Smooth muscle cell (in vitro differentiated cells): Measurements from ENCODE around the gene VCX. TPM values are rescaled to one million over a fixed set of nuclear protein-coding genes. Genes with fewer than 3 reads are reported as not detected.

Experiments used
- DNase-seq: peaks from one replicate; lab custom pipeline; 2025; ENCODE audit not compliant: unreplicated experiment; lab: John Stamatoyannopoulos, UW
- H2AFZ ChIP-seq: fragments of 200-600 bp; sonication (generic); 2 replicates; pipeline ENCODE4 v1.6.0; 2016; ENCODE audit warnings: antibody characterized with exemption, low read depth, mild to moderate bottlenecking
- H3F3A ChIP-seq: fragments of 200-600 bp; sonication (generic); 2 replicates; pipeline ENCODE4 v1.6.0; 2017; ENCODE audit warnings: antibody characterized with exemption, low read depth
- H3K27ac ChIP-seq: fragments of 200-600 bp; sonication (generic); 2 replicates; pipeline ENCODE4 v1.5.1; 2016; ENCODE audit warnings: low read depth, mild to moderate bottlenecking
- H3K27me3 ChIP-seq: fragments of 200-600 bp; sonication (generic); 2 replicates; pipeline ENCODE4 v1.6.1; 2016; ENCODE audit warnings: low read depth, mild to moderate bottlenecking
- H3K36me3 ChIP-seq: fragments of 200-600 bp; sonication (generic); 2 replicates; pipeline ENCODE4 v1.5.1; 2016; ENCODE audit warnings: low read depth
- H3K4me1 ChIP-seq: fragments of 200-600 bp; sonication (generic); 2 replicates; pipeline ENCODE4 v1.5.1; 2016; ENCODE audit warnings: low read depth
- H3K4me2 ChIP-seq: fragments of 200-600 bp; sonication (generic); 2 replicates; pipeline ENCODE4 v1.6.0; 2016; ENCODE audit warnings: mild to moderate bottlenecking
- H3K4me3 ChIP-seq: fragments of 200-600 bp; sonication (generic); 2 replicates; pipeline ENCODE4 v1.5.1; 2016; ENCODE audit warnings: mild to moderate bottlenecking
- H3K79me2 ChIP-seq: fragments of 200-600 bp; sonication (generic); 2 replicates; pipeline ENCODE4 v1.6.0; 2016; ENCODE audit warnings: low read depth, mild to moderate bottlenecking
- H3K9ac ChIP-seq: fragments of 200-600 bp; sonication (generic); 2 replicates; pipeline ENCODE4 v1.6.0; 2016; ENCODE audit warnings: low read depth
- H3K9me3 ChIP-seq: fragments of 200-600 bp; sonication (generic); replicated peaks from 2 replicates; pipeline ENCODE4 v1.5.1; 2016; ENCODE audit warnings: low read depth
- H4K20me1 ChIP-seq: fragments of 200-600 bp; sonication (generic); 2 replicates; pipeline ENCODE4 v1.6.0; 2016; ENCODE audit warnings: low read depth
- WGBS: methylation state at CpG from one replicate; pipeline ENCODE4 v1.1.7; 2016; ENCODE audit warnings: low lambda C conversion rate; 5-methylcytosine and 5-hydroxymethylcytosine counted together
- polyA plus RNA-seq: library from polyadenylated mRNA; unstranded; fragments of >200 nt; fragmentation: Nextera tagmentation; extraction: Ambion mirVana; gene quantifications from 2 replicates; pipeline ENCODE4 v1.2.1, GENCODE V29; 2016
- total RNA-seq: library from RNA; depleted of rRNA; stranded (reverse); fragments of >200 nt; gene quantifications from 2 replicates; pipeline ENCODE4 v1.2.3, GENCODE V29; 2014
- TF ChIP-seq, protein P1 (sequence below): fragments of 200-600 bp; sonication (generic); IDR thresholded peaks from 2 replicates; pipeline ENCODE4 v1.5.1; 2017; ENCODE audit warnings: borderline replicate concordance, mild to moderate bottlenecking, antibody characterized with exemption; ENCODE audit not compliant: insufficient read depth, poor library complexity, severe bottlenecking

VCX gene
- total and polyA plus RNA-seq, 2 experiments from 2014 or later: 0.67 TPM; not detected in 1

DNA sequence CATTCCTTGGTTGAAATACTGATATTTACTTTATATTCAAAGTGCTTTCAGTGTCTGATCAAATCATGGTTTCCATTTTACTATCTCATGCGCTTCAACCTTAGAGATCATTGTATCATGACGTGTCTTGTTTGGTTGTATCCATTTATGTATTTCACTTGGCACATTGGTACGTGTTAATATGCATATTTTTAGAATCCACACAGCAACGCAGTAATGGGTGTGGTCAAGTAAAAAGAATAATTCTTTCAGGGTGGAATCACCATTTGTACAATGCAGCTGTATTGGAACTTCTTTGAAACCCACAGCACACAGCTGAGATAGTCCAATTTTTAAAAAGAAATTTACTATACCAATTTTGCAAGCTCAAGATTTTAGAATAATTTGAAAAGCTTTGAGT lies 29.1 kb downstream of the VCX start:
- H3K9me3 ChIP-seq: no peaks in the 10 kb centered on the region
- H3K9ac ChIP-seq: no peak overlapping the region
- no peak overlapping the region for H3K27ac ChIP-seq
- no peaks in the 10 kb centered on the region for H3K4me1 ChIP-seq
- H2AFZ ChIP-seq: no peak overlapping the region
- 54% methylated on average over 4 of the region's 4 CpGs for WGBS
- DNase-seq: no peak
- no peaks in the 10 kb centered on the region for H3K79me2 ChIP-seq
- H3K27me3 ChIP-seq: no peaks in the 10 kb centered on the region
- TF ChIP-seq, protein P1, sequence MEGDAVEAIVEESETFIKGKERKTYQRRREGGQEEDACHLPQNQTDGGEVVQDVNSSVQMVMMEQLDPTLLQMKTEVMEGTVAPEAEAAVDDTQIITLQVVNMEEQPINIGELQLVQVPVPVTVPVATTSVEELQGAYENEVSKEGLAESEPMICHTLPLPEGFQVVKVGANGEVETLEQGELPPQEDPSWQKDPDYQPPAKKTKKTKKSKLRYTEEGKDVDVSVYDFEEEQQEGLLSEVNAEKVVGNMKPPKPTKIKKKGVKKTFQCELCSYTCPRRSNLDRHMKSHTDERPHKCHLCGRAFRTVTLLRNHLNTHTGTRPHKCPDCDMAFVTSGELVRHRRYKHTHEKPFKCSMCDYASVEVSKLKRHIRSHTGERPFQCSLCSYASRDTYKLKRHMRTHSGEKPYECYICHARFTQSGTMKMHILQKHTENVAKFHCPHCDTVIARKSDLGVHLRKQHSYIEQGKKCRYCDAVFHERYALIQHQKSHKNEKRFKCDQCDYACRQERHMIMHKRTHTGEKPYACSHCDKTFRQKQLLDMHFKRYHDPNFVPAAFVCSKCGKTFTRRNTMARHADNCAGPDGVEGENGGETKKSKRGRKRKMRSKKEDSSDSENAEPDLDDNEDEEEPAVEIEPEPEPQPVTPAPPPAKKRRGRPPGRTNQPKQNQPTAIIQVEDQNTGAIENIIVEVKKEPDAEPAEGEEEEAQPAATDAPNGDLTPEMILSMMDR: no peak
- H3K36me3 ChIP-seq: no peaks in the 10 kb centered on the region
- H4K20me1 ChIP-seq: no peaks in the 10 kb centered on the region
- no peaks in the 10 kb centered on the region for H3F3A ChIP-seq
- no peak overlapping the region for H3K4me2 ChIP-seq
- no peak overlapping the region for H3K4me3 ChIP-seq

DNA sequence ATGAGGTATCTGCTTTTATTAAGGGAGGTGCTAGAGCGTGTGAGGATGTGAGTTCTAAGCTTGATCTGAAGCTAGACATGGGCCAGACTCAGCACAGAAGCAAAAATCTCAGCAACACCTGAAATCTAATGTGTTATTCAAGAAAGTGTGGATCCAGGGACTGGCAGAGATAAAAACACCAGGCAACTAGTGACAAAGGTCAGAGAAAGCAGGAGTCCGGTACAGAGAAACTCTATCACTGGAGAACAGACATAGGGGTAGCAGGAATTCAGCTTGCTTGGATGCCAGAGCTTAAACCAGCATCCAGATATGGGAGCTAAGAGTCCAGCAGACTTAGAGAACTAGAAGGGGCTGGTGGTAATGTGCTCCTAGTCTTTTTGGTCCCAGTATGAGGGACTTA lies 34.0 kb downstream of the VCX start:
- Histone ChIP-seq H3K79me2 (no peaks in the 10 kb centered on the region), H3K36me3 (no peaks in the 10 kb centered on the region), H3K4me3 (no peak overlapping the region), H3K4me2 (no peak overlapping the region), H3K27me3 (no peaks in the 10 kb centered on the region), H4K20me1 (no peaks in the 10 kb centered on the region), H3K9ac (no peak overlapping the region), H3K9me3 (no peaks in the 10 kb centered on the region), H3K27ac (no peak overlapping the region), H3K4me1 (no peaks in the 10 kb centered on the region), H2AFZ (no peak overlapping the region), H3F3A (no peaks in the 10 kb centered on the region)
- WGBS: 81% methylated on average over 2 of the region's 2 CpGs
- TF ChIP-seq, protein P1: no peak
- DNase-seq: no peak

GRCh38 chrX:7889135-7889534 lies 46.2 kb downstream of the VCX start:
- H3K9me3 ChIP-seq: no peaks in the 10 kb centered on the region
- 48% methylated on average over 2 of the region's 2 CpGs for WGBS
- H4K20me1 ChIP-seq: no peaks in the 10 kb centered on the region
- peak overlapping the region; percentile 56 for H3K27ac ChIP-seq
- no peaks in the 10 kb centered on the region for H3K36me3 ChIP-seq
- H3K4me2 ChIP-seq: no peak overlapping the region
- H3F3A ChIP-seq: no peaks in the 10 kb centered on the region
- TF ChIP-seq, protein P1: no peak
- DNase-seq: no peak
- H3K79me2 ChIP-seq: no peaks in the 10 kb centered on the region
- H2AFZ ChIP-seq: no peak overlapping the region
- no peak overlapping the region for H3K4me3 ChIP-seq
- no peak overlapping the region for H3K9ac ChIP-seq
- no peaks in the 10 kb centered on the region for H3K27me3 ChIP-seq
- no peaks in the 10 kb centered on the region for H3K4me1 ChIP-seq

DNA sequence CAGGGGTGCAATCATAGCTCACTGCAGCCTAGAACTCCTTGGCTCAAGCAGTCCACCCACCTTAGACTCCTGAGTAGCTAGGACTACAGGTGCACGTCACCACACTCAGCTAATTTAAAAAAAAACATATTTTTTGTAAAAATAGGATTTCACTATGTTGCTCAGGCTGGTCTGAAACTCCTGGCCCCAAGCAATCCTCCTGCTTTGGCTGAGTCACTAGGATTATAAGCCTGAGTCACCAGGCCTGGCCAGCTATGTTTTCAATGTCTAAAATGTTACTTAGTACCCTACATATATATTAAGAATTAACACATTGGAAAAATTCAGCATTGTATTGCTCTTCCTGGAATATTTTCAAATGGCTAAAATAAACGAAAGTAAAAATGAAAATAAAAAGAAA lies 46.7 kb downstream of the VCX start:
- Histone ChIP-seq H3K4me2 (no peak overlapping the region), H3K9ac (no peak overlapping the region), H3K27ac (peak overlapping the region; percentile 56), H3K36me3 (no peaks in the 10 kb centered on the region), H3K4me1 (no peaks in the 10 kb centered on the region), H3K9me3 (no peaks in the 10 kb centered on the region), H4K20me1 (no peaks in the 10 kb centered on the region), H3K4me3 (no peak overlapping the region), H3K27me3 (no peaks in the 10 kb centered on the region), H3K79me2 (no peaks in the 10 kb centered on the region), H3F3A (no peaks in the 10 kb centered on the region), H2AFZ (no peak overlapping the region)
- TF ChIP-seq, protein P1: no peak
- WGBS: 33% methylated on average over 2 of the region's 2 CpGs
- no peak for DNase-seq
